Activated CD8-positive, alpha-beta memory T cell treated with anti-CD3 and anti-CD28 coated beads, Interleukin-2, amount 50 U/mL, for 24 hours (primary cell): ENCODE results near the gene CCDC82.

Source experiments
- DNase-seq: peaks from one replicate; pipeline ENCODE4 v3.0.0-alpha.2; 2020; ENCODE audit errors: extremely low read depth

Gene CCDC82

DNA sequence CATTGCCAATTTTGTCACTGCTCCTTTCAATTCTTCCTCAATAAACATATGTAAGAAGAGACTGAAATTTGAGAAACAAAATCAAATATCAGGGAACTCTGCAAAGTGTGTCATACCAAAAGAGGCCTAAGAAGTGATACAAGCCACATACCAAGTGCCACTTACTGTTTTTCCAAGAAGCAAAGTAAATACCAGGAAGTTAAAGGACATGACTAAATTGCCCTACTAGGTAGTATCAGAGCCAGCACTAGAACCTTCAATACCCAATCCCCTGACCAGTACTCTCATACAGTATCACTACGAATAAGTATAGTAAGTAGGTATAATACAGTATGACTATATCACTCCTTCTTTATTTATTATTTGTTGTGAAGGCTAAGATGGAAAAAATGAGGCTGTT lies 60.3 kb downstream of the CCDC82 start:
- DNase-seq: no peak

- DNase-seq: no peak
Measured at GRCh38 chr11:96328395-96329010, 61.2 kb downstream of the CCDC82 start.

DNA sequence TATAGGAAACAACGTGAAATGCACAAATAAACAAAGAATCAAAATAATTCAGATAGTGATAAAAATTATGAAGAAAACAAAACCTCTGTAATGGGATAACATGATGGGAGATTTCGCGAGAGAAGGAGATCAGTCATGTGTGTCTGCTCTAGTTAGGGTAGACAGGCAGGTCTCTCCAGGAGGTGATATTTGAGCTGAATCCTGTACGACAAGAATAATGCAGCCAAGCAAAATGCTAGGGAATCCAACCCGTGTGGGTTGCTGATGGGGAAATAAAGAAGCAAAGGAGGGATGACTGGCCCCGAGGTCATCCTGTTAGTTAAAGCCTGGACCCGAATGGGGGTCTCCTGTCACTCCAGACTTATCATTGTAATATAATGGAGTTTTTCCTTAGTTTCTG lies 62.8 kb downstream of the CCDC82 start:
- no peak for DNase-seq

DNA sequence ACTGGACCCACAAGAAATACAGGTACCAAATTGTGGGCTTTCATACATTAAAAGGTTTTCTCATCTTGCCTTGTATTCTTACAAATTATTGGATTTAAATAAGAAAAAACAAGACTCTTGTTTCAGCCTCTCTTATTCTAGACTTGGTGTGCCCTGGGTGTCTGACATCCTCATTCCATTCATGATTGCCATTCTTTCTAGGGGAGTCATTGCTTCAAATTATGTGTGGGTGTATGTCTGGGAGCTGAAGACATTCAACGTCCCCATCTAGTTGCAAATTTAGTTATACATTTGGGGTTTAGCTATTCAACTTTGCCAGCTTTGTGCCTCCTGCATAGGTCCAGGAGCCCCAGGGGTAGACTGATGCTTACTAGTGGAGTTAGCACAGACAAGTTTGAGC lies 64.8 kb downstream of the CCDC82 start:
- no peak for DNase-seq

- DNase-seq: no peak
Measured at GRCh38 chr11:96323642-96323985, 66.1 kb downstream of the CCDC82 start.

- DNase-seq: no peak
Measured at GRCh38 chr11:96322775-96323641, 66.7 kb downstream of the CCDC82 start.

DNA sequence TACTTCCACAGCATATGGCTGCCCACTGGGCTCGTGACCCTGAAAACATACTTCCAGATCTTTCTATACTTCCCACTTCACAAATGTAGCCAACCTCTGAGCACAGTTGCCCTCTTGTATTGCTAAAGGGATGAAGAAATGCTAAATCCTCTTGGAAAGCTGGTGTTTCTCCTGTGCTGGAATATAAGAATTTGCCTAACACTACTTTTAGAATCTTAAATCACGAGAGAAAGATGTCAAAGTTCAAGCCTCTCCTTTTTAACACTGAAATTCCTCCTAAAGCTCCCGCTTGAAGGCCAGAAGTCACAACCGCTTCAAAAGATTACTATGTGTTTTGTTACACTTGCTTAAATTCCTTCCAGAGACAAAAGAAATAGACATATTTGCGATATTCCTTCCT lies 68.6 kb downstream of the CCDC82 start:
- no peak for DNase-seq

GRCh38 chr11:96319898-96320656 lies 69.6 kb downstream of the CCDC82 start:
- no peak for DNase-seq

DNA sequence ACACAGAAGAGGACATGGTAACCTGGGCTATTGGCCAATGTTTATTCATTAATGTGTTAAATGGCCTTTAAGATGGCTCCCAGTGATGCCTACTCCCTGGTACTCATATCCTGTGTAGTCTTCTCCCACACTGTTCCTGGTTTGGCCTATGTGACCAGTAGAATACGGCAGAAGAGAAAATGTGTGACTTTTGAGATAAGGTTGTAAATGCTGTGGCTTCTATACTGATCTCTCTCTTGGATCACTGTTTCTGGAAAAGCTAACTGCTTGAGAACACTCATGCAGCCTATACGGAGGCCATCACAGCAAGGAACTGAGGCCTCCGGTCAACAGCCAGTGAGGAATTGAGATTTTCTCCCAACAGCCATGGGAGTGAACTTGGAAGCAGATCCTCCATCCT lies 70.9 kb downstream of the CCDC82 start:
- DNase-seq: no peak

GRCh38 chr11:96318399-96318798 lies 71.3 kb downstream of the CCDC82 start:
- DNase-seq: no peak

GRCh38 chr11:96317985-96318384 lies 71.7 kb downstream of the CCDC82 start:
- no peak for DNase-seq

GRCh38 chr11:96317571-96317970 lies 72.1 kb downstream of the CCDC82 start:
- DNase-seq: no peak

GRCh38 chr11:96316869-96317268 lies 72.8 kb downstream of the CCDC82 start:
- no peak for DNase-seq

DNA sequence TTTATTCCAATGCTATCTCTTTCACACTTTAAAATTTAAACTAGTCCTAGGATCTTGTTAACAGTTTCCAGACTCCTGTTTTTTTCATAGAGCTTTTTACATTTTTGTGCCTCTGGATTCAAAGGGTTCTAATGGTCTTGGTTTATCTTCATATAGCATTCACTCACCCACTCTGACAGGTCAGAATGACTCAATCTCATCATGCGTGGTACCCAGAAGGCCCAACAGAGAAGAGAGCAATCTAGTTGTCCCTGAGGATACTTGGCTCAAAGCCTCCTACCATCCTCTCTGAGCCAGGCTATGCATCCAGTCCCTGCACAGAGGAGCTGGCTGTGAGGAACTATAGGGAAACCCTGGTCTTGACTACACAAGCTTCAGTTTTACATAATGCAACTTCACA lies 74.2 kb downstream of the CCDC82 start:
- no peak for DNase-seq

- no peak for DNase-seq
Measured at GRCh38 chr11:96314326-96315020, 75.2 kb downstream of the CCDC82 start.

- no peak for DNase-seq
Measured at GRCh38 chr11:96313163-96313562, 76.5 kb downstream of the CCDC82 start.

DNA sequence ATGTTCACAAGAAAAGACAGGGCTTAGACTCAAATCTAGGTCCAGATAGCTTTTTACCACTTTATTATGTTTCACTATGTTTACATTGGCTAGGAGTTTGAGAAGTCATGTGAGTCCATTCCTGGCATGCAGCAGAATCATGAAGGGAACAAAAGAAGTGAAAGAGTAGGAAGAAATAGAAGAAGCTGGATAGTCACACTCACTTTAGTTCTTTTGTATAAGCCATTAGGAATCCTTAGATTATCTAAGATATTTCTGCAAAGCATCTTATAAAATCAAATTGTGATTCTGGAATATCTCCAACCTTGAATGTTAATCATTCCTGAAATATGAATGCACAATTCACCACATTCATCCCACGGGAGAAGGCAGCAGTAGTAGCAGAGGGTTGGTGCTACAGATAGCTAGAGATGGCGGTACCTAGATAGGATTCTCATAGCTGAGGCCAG lies 78.6 kb downstream of the CCDC82 start:
- no peak for DNase-seq

DNA sequence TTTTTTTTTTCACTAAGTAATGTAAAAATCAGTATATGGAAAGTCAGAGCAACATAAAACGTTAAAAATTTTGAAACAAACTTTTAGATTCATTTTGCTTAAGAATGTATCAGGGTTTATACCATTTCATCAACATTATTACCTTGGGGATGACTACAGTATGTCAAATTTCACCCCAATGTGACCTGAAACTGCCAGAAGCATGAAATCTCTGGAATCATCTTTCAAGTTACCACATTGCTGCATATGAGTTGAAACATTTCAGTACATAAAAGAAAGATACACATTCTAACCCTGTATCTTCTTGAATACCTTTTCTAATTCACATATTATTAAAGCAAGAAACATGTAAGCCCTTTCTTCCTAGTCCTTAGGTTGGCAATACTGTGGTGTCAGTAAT lies 79.5 kb downstream of the CCDC82 start:
- no peak for DNase-seq

DNA sequence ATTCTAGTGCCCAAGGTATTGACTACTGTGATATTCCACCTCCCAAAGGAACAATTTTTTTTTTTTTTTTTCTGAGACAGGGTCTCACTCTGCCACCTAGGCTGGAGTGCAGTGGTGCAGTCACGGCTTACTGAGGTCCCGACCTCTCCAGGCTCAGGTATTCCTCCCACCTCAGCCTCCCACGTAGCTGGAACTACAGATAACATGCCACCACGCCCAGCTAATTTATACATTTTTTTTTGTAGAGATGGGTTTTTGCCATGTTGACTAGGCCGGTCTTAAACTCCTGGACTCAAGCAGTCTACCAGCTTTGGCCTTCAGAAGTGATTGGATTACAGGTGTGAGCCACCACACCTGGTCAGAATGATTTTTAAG lies 80.1 kb downstream of the CCDC82 start:
- DNase-seq: no peak

GRCh38 chr11:96309016-96309642 lies 80.6 kb downstream of the CCDC82 start:
- no peak for DNase-seq

GRCh38 chr11:96307776-96308140 lies 82.0 kb downstream of the CCDC82 start:
- DNase-seq: no peak
